Measurements from ENCODE around the gene EFNB3. TPM values are rescaled to one million over a fixed set of nuclear protein-coding genes. Genes with fewer than 3 reads are reported as not detected.

The EFNB3 gene
- total RNA-seq, 4 donors from 2014 or later, result 5.4 to 8.5 (median 7.6) TPM

- intact Hi-C loops (cut with DNase I; ENCODE audit: low total_unique reads), result no loop called here
- DNase-seq (ENCODE audit: low spot score in 2 of 2), result no peak
- 64 to 69% methylated on average over 9 of the region's 9 CpGs for WGBS, 2 donors
- no peak overlapping the region for H3K4me3 ChIP-seq (ENCODE audit: low read depth, poor library complexity, severe bottlenecking)
- no peak for TF ChIP-seq POLR2A (IDR thresholded peaks at IDR 0.05)
- TF ChIP-seq, protein P1, sequence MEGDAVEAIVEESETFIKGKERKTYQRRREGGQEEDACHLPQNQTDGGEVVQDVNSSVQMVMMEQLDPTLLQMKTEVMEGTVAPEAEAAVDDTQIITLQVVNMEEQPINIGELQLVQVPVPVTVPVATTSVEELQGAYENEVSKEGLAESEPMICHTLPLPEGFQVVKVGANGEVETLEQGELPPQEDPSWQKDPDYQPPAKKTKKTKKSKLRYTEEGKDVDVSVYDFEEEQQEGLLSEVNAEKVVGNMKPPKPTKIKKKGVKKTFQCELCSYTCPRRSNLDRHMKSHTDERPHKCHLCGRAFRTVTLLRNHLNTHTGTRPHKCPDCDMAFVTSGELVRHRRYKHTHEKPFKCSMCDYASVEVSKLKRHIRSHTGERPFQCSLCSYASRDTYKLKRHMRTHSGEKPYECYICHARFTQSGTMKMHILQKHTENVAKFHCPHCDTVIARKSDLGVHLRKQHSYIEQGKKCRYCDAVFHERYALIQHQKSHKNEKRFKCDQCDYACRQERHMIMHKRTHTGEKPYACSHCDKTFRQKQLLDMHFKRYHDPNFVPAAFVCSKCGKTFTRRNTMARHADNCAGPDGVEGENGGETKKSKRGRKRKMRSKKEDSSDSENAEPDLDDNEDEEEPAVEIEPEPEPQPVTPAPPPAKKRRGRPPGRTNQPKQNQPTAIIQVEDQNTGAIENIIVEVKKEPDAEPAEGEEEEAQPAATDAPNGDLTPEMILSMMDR (IDR thresholded peaks at IDR 0.05), result no peak
These were observed 14.7 kb downstream of the EFNB3 start for GRCh38 chr17:7719661-7720060.

GRCh38 chr17:7720125-7720524 is 15.1 kb downstream of the EFNB3 start:
- intact Hi-C loops (cut with DNase I; ENCODE audit: low total_unique reads), result no loop called here
- DNase-seq (ENCODE audit: low spot score in 2 of 2), result no peak
- 30 to 36% methylated on average over 4 of the region's 4 CpGs for WGBS, 2 donors
- no peak overlapping the region for H3K4me3 ChIP-seq (ENCODE audit: low read depth, poor library complexity, severe bottlenecking)
- TF ChIP-seq POLR2A (IDR thresholded peaks at IDR 0.05), result no peak
- TF ChIP-seq, protein P1 (IDR thresholded peaks at IDR 0.05), result no peak

- WGBS, 2 donors, result 46 to 55% methylated on average over 2 of the region's 2 CpGs
These were observed 16.6 kb downstream of the EFNB3 start for GRCh38 chr17:7721612-7722011.

GRCh38 chr17:7727886-7728285 is 22.9 kb downstream of the EFNB3 start:
- WGBS, 2 donors, result 84 to 89% methylated on average over 3 of the region's 3 CpGs
- intact Hi-C loops (cut with DNase I; ENCODE audit: low total_unique reads), result no loop called here
- TF ChIP-seq, protein P1 (IDR thresholded peaks at IDR 0.05), result no peak
- no peak for TF ChIP-seq POLR2A (IDR thresholded peaks at IDR 0.05)
- no peak for DNase-seq (ENCODE audit: low spot score in 2 of 2)
- no peak overlapping the region for H3K4me3 ChIP-seq (ENCODE audit: low read depth, poor library complexity, severe bottlenecking)

More at GRCh38 chr17:7721612-7722011, 16.6 kb downstream of the EFNB3 start:
- TF ChIP-seq, protein P1 (IDR thresholded peaks at IDR 0.05), result no peak
- no peak for TF ChIP-seq POLR2A (IDR thresholded peaks at IDR 0.05)
- DNase-seq (ENCODE audit: low spot score in 2 of 2), result no peak
- no peak overlapping the region for H3K4me3 ChIP-seq (ENCODE audit: low read depth, poor library complexity, severe bottlenecking)
- intact Hi-C loops (cut with DNase I; ENCODE audit: low total_unique reads), result no loop called here

DNA sequence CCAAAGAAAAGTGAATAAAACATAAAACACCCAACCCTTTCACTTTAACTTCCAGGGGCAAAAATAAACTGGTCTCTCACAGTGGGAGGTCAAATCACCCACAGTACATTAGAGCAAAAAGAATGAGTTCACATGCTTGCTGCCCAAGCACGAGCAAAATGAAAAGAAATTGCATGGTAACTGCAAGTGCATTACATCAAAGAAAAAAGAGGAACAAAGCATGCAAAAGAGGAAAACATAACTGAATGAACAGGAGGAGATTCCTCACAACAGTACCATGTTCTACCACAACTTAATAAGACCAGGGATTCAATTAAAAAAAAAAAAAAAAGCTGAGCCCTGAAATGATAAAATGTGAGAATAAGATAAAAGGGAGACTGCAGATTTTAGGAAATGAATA is 24.8 kb downstream of the EFNB3 start:
- H3K4me3 ChIP-seq (ENCODE audit: low read depth, poor library complexity, severe bottlenecking), result no peak overlapping the region
- intact Hi-C loops (cut with DNase I; ENCODE audit: low total_unique reads), result no loop called here
- no peak for DNase-seq (ENCODE audit: low spot score in 2 of 2)
- WGBS, 2 donors, result 57 to 60% methylated on average over 1 of the region's 1 CpG
- no peak for TF ChIP-seq POLR2A (IDR thresholded peaks at IDR 0.05)

GRCh38 chr17:7732981-7733539 is 28.1 kb downstream of the EFNB3 start:
- DNase-seq (ENCODE audit: low spot score in 2 of 2), result no peak
- no peak for TF ChIP-seq POLR2A (IDR thresholded peaks at IDR 0.05)
- TF ChIP-seq, protein P1 (IDR thresholded peaks at IDR 0.05), result no peak
- intact Hi-C loops (cut with DNase I; ENCODE audit: low total_unique reads), result no loop called here
- 78 to 80% methylated on average over 14 of the region's 14 CpGs for WGBS, 2 donors
- no peak overlapping the region for H3K4me3 ChIP-seq (ENCODE audit: low read depth, poor library complexity, severe bottlenecking)
